T-helper 2 cell (primary cell): ENCODE data around the gene NKIRAS1.
"Not testable (repeated sequence)": the region's sequence is repeated elsewhere in the genome, so short reads cannot be mapped to it uniquely, and the experiment has no call there.

Experiments
- DNase-seq, 5 experiments: peaks; one replicate each; pipeline versions ENCODE4 v3.0.0 to v3.0.0-alpha.2; 2012 to 2022

Gene NKIRAS1

DNA sequence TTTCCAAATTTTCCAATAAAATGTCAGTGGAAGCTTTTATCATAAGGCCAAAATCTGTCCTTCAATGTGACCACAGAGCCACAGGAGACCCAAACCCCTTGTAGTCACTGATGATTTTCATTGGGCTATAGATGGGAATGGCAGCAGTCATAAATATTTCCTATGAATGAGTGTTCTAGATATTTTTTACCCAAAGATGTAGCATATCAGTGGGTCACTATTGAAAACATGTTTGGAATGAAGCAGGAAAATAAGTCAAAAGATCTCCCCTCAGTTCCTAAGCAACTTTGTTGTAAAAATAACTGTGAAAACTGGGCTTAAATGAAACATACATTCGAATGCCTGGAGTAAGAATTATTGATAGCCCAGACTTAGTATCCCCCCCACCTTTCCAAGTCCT, 49.0 kb downstream of the NKIRAS1 start:
- DNase-seq: no peak

DNA sequence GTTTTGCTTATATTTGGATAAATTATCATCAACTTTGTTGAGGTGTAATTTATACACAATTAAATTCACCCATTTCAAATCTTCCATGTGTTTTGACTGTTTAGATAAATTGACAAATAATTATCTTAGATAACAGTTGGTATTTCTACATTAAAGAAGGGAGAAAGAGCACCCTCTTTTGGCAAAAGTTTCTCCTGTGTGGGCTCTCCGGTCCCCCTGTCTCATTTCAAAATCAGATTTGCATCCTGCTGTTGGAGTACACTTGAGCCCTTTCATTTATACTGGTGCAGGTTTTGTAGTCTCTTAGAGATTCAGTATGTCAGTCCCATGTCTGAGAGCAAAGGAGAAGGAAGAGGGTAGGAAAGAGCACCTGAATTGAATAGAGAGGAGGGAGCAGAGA, 49.4 kb downstream of the NKIRAS1 start:
- no peak for DNase-seq

DNA sequence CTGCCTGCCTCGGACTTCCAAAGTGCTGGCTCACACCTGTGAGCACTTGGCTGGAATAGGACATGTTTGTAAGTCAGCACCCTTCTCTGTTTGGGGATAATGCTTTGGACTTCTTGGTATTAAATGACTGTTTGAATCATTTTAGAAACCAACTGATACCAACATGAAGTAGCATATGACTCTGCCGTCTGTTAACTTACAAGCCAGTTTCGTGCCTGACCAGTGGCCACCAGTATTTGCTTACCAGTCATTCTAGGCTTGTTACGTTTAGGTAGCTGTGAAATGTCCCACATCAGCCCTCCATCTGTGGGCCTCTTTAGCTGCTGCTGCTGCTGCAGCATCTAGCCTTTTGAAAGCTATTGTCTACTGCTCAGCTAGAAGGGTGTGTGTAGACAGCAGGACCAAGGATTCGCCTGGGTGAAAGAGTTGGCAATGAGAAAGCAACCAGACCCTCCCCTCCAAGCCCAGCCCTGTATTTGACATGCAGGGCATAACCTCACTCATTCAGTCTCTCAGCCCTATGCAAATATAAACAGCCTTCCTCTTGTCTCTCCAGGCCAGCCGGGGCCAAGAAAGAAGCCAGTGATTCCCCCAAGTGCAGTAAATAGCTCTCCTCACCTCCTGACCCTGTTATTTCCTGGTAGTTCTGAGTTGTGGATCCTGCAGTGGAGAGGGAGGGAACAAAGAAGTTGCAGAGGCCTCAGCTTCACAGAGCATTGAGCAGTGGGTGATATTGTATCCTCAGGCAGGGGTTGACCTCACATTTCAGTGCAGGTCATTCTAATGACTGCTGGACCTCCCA, 51.0 kb downstream of the NKIRAS1 start:
- DNase-seq: no peak

DNA sequence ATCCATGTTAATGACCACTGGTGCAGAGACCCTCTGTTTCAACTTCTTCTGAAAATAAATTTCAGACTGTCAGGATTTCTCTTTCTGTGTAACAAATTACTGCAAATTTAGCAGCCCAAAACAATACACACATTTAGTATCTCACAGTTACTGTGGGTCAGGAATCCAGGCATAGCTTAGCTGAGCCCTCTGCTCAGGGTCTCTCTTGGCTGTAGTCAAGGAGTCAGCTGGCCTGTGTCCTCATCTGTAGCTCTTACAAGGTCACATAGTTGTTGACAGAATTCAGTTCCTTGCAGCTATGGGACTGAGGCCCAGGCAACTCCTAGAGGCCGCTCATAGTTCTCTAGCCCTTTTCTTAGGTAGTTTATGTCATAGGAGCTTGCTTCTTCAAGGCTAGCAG, 51.9 kb downstream of the NKIRAS1 start:
- no peak for DNase-seq

DNA sequence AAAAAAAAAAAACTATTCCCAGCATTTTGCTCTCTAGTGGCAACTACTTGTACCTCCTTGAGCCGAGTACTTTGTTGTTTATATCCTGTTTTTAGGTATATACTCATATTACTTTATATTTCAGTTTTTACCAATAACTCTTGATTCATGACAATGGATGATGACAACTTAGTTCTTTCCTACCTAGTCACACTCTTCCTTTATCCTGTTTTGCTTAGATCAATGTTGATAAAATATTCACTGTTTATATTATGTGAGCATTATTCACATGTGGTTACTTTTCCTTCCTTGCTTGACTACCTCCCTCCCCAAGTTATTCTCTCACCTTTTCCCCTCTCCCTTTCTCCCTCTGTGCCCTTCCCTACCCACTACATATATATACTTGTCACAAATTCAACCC, 53.7 kb downstream of the NKIRAS1 start:
- no peak for DNase-seq

DNA sequence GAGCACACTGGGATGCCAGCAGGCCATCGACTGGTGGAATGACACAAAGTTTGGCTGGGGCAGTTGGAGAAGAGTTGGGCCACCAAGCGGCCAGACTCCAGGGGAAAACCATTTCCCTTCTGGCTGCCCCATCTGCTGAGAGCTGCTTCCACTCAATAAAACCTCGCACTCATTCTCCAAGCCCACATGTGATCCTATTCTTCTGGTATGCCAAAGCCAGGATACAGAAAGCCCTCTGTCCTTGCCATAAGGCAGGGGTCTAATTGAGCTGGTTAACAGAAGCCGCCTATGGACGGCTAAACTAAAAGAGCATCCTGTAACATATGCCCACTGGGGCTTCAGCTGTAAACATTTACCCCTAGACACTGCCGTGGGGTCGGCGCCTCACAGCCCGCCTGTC, 55.1 kb downstream of the NKIRAS1 start:
- DNase-seq: no peak

DNA sequence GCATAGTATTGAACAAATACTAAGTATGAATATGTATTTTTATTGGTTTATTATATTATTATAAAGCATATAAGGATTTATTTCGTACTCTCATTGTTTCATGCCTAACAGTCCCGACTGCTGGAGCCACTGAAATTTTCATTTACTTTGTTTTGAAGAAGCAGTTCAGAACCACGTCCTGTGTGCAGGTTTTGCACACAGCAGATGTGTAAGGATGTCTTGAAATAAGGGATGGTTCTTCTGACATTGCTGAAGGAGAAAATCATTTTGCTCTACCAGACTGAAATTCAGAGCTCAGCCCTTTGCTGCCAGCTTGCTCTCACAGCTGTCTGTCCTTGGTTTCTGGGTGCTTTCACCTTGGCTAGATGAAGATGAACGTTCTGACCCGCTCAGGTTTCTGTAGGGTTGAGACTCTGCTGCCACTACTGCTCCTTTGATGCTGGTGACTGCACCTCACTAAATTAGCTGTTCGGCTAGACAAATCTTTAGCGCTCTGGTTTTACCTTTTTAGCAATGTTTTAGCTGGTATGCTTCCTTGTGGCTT, 56.9 kb downstream of the NKIRAS1 start:
- DNase-seq: peak in 1 of 5 experiments; percentile 26

DNA sequence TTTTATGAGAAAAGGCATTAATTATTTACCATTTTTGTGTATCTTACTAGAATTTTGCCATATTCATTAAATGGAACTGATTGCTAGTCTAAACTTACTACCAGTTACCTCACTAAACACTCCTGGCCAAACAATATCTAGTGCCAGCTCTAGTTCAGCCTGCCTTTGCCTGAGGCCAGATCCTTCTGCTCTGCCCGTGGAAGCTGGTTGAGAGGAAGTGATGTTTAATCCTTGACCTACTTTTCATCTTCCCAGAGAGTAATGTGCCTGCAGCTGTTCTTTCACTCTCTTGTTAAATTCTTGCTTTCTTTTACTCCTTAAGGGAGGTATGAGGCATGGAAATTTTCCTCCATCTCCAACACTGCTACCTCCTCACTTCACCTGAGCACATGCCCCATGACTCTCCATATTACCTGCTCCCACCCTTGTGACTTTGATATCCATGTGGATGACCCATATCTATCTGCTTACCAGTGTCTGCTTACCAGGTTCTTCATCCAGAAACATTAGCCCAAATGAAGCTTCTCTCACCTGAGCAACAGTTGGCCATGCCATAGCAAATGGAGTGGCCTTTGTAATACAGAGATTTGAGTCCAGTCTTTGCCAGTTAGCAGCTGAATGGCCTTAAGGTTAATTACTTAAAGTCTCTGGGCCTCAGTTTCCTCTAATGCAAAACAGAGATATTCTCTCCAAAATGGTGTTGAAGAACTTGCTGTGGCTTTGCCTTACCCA, 57.6 kb downstream of the NKIRAS1 start:
- DNase-seq: no peak

DNA sequence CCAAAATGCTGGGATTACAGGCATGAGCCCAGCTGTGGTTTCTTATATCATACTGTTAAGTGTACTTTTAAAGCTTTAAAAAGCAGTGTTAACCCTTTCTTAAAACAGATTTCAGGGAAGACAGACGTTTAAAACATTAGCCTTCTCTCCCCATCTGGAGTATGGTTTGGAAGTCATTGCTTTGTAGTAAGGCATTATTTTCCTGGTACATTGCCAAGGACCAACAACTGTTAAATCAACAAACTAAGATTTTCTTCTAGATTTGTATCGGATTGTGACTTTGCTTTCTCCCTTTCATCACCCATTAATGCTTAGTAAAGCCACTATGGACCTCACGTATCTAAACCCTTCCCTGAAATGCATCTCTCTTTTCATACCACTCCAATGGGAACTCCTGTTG, 60.5 kb downstream of the NKIRAS1 start:
- DNase-seq: no peak

DNA sequence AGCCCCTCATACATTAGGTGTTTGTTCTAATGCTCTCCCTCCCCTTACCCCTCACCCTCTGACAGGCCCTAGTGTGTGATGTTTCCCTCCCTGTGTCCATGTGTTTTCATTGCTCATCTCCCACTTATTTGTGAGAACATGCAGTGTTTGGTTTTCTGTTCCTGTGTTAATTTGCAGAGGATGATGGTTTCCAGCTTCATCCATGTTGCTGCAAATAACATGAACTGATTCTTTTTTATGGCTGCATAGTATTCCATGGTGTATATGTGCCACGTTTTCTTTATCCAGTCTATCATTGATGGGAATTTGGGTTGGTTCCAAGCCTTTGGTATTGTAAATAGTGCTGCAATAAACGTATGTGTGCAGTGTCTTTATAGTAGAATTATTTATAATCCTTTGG, 67.3 kb downstream of the NKIRAS1 start:
- DNase-seq: not testable (repeated sequence)

DNA sequence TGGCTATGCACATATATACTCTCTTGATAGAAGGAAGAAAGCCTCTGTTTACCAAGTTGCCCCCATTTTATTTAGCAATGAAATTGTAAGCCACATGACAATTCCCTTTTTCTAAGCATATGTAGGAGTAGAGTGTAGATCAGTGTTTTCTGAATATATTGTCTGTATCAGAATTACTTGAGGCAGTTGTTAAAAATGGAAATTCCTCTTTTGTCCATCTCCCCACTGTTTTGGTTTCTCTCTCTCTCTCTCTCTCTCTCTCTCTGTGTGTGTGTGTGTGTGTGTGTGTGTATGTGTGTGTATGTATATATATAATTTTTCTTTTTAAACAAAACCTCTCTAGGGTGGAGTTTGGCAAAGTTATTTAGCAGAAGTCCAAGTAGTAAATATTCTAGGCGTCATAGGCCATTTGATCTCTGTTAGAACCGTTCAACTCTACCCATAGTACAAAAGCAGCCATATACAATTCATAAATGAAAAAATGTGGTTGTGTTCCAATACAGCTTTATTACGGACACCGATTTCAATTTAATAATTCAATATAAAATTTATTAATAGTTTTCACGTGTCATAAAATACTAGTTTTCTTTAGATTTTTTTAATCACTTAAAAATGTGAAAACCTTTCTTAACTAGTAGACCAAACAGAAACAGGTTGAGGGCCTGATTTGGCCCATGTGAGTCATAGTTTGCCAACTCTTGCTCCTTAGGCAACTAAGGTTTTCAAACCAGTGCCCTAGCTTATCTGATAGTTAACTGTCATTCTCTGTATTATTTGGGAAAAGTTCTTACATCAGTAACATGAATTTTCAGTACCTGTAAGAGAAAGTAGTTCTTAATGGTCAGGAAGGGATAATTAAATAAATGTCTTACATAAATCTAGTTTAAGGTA, 71.2 kb downstream of the NKIRAS1 start:
- no peak for DNase-seq

DNA sequence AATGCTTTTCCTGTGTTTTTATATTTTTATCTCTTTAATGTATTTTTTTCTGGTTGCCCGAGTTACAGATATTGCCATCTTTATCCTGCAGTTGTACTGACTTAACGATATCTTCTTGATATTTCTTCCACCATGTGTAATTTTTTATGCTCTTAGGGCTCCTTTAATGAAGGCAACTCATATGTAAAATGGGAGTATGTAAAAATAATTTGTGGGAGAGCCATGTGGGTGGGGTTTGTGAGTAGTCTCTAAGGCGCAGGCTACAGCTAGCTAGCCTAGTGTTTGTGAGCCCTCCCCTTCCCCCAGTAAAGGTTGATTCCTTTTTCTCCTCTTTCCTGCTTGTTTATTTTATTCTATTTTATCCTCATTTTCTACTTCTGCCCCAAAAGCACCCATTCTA, 72.9 kb downstream of the NKIRAS1 start:
- DNase-seq: no peak
